DND-41 (cell line): Measurements from ENCODE around the gene ASRGL1.

Source experiments
- CTCF ChIP-seq: IDR thresholded peaks from 2 replicates; pipeline ENCODE4 v1.5.1; 2012; ENCODE audit warnings: borderline replicate concordance, low read length, moderate library complexity, mild to moderate bottlenecking; ENCODE audit not compliant: poor library complexity, severe bottlenecking; ENCODE audit errors: extremely low read depth
- EZH2 ChIP-seq: IDR thresholded peaks from 3 replicates; pipeline ENCODE4 v1.6.1; 2012; ENCODE audit warnings: borderline replicate concordance, low read depth, mild to moderate bottlenecking, moderate library complexity, low read length, inconsistent platforms; ENCODE audit not compliant: severe bottlenecking

GRCh38 chr11:62439785-62440602, 102.7 kb downstream of the ASRGL1 start:
- TF ChIP-seq CTCF, result no peak
- no peak for TF ChIP-seq EZH2
